NCI-H1417 treated with DMSO at 0.1 percent for 48 hours (cell line): Measurements from ENCODE around the gene MGAT2.
"Not testable (repeated sequence)": the region's sequence is repeated elsewhere in the genome, so short reads cannot be mapped to it uniquely, and the experiment has no call there.

Experiments used
- DNase-seq: peaks from one replicate; lab custom pipeline; 2025; lab: John Stamatoyannopoulos, UW

The MGAT2 gene

DNA sequence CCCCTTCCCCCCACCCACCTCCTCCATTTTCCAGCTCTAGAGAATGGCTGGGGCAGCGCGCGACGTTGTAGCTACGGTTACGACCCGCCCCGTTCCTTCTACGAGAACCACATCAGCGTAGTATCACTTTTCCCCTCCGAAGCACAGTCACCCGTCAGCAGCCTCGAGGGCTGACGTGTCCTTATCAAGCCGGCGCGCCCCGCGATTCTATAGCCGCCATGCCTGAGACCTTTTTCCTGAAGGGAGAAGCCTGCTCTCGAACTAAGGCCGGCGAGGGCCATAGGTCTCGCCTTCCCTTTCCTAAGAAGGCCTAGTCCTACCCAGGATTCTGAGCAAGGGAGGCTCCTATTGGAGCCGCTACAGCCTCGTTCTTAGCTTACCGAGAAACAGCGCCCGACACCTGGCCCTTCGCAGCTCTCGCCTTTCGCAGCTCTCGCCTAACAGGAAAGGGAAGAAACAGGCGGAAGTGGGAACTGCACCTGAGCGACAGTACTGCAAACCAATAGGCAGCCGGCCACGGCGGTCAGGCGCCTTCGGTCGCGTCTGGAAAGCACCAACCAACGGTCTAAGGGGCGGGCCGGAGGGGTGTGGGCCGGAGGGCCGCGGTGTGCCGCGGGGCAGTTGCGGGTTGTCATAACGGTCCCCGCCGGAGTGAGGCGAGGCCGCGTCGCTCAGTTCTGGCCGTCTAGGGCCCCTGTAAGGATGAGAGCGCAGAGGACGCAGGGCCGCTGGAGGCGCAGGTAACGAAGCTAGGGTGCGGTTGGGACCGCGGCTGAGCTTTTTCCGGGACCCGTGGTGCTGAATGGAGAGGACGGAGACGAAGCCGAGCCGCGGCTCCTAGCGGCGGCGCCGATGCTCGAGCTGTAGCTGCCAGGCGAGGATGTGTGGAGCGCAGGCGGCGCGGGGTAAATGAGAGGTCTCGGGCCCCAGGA lies at the start of gene MGAT2, which contains the start of gene RPL36AL:
Gene MGAT2 (plus strand): TSS at position 618 of the 932 bp plus-strand sequence. CDS start 470 bp downstream, outside the sequence.
Gene RPL36AL (minus strand): TSS at position 445 of the 932 bp plus-strand sequence. CDS start 1,522 bp downstream, outside the sequence.
- peak; percentile 94 for DNase-seq

GRCh38 chr14:49574038-49574437 lies 46.6 kb upstream of the MGAT2 start:
- DNase-seq = no peak

DNA sequence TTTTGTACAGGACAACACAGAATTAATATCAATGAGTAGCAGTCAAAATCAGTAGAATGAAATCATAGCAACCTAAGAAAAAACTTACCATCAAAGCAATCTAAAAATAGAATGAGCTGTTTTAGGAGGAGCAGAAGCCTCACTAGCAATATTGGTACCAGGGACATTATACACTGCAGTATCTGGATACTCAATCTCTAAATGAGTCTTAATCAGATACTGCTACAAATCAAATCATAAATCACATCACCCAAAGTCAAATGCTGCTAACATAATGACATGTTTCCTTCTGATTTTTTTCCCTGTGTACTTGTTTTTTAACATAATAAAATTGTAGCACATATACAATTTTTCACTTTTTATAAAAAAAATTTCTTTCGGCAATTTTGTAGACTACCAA lies 42.5 kb upstream of the MGAT2 start:
- DNase-seq = no peak

GRCh38 chr14:49579841-49580240 lies 40.8 kb upstream of the MGAT2 start:
- DNase-seq = no peak

- DNase-seq = no peak
Measured at GRCh38 chr14:49581209-49582112, 39.1 kb upstream of the MGAT2 start.

DNA sequence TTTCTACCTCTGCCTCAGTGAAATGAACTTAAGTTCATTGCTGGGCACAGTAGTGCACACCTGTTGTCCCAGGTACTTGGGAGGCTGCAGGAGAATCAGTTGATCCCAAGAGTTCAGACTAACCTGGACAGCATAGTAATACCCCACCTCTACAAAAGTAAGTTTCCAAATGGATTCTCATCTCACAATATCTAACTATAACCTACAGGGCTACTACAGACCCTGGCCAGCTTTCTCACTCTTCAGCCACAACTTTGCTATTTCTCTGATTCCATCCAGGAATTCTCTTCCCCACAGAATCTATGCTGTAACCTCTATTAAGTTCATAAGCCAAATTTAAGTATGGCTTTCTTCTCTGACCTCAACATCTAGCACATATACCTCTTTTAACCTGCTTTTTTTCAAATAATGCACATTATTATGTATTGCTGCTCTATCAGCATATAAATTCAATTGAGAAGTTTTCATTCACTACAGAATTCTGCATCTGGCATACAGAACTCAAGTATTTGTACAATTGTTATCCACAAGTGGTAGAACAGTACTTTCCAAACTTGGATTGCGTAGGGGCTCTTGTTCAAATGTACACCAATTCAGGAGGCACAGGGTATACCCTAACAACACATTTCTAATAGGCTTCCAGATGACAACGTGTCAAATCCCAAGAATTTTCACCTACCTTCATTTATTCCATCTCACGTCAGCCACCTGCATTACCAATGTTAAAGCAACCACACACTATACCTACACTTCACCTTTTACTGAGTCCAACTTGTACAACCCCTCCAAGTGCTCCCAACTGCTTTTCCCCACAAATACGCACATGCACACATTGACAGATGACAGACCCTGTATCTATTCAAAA lies 38.3 kb upstream of the MGAT2 start:
- DNase-seq = no peak

DNA sequence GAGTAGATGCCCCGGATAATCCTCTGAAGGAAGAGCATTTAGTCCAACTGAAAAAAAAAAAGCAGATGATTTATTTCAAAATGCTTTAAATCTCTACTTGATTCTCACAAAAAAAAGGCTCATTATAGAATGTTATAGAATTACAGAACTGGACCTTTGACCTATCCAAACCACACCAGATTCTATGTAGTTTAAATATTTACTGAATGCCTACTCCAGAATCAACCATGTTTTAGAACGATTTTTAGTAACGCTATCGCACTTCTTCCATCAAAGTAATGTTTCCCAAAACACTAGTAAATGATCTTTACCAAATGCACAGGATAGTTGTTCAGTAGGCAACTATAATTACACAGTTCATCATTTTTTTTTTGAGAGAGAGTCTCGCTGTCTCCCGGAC lies 37.0 kb upstream of the MGAT2 start:
- DNase-seq = no peak

DNA sequence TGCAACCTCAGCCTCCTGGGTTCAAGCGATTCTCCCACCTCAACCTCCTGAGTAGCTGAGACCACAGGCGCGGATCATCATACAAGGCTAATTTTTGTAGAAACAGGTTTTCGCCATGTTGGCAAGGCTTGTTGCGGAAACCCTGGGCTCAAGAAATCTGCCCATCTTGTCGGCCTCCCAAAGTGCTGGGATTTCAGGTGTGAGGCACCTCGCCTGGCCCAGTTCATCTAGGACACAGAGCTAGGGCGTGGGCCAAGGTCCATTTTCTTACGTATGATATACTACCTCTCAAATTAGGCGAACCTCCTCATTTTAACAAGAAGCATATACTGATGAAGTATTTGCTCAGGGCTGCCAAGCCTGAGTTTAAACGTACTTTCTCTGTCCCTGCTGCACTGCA lies 36.5 kb upstream of the MGAT2 start:
- no peak for DNase-seq

DNA sequence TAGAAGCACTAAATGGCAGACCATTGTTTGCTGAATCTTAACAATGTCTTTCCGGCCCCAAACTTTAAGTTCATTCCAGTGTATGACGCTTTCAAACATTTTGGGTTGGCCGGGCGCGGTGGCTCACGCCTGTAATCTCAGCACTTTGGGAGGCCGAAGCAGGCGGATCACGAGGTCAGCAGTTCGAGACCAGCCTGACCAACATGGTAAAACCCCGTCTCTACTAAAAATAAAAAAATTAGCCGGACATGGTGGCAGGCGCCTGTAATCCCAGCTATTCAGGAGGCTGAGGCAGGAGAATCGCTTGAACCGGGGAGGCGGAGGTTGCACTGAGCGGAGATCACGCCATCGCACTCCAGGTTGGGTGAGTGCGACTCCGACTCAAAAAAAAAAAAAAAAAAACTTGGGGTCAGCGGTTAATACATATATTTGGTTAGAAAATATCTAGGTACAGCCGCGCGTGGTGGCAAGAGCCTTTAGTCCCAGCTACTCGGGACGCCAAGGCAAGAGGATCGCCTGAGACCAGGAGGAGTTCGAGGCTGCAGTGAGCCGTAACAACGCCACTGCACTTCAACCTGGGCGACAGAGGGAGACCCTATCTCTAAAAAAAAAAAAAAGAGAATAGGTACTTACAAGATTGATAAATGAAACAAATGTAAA lies 35.5 kb upstream of the MGAT2 start:
- not testable (repeated sequence) for DNase-seq

DNA sequence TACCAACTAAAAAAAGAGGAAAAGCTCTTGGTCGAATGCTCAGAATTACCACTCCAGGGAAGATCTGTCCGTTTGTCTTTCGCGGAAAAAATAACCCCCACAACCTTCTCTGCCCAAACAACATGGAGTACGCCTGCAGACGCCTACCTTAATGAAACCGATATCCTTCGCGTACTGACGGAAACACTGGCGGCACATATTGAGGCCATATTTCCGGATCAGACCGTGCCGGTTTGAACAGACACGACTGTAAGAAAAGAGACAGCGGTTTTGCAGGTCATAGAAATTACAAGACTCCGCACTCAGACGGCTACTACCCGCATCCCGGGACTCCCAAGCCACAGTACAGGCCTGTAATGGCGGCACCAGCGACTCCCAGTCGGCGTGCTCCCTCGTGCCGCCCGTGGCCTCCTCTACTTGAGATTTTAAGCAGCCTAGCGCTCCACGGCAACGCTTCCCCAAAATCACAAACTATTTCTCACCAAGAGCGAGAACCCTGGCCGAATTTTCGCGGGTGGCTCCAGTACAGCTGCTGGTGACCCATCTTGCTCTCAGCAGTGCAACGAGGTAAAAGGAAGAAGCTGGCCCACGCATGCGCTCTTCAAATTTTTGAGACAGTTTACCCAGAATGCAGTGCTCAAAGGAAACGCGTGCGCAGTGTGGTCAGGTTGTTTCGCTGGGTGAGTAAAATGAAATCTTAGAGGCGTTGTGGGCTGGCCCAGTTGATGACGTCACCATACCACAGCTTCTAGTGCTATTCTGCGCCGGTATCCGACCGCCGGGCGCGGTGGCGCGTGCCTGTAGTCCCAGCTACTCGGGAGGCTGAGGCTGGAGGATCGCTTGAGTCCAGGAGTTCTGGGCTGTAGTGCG lies 34.6 kb upstream of the MGAT2 start, which contains the start of gene RPS29:
Gene RPS29 (minus strand): TSS at position 578 of the 870 bp plus-strand sequence. CDS start 34 bp downstream, at position 544.
- peak; percentile 99 for DNase-seq

DNA sequence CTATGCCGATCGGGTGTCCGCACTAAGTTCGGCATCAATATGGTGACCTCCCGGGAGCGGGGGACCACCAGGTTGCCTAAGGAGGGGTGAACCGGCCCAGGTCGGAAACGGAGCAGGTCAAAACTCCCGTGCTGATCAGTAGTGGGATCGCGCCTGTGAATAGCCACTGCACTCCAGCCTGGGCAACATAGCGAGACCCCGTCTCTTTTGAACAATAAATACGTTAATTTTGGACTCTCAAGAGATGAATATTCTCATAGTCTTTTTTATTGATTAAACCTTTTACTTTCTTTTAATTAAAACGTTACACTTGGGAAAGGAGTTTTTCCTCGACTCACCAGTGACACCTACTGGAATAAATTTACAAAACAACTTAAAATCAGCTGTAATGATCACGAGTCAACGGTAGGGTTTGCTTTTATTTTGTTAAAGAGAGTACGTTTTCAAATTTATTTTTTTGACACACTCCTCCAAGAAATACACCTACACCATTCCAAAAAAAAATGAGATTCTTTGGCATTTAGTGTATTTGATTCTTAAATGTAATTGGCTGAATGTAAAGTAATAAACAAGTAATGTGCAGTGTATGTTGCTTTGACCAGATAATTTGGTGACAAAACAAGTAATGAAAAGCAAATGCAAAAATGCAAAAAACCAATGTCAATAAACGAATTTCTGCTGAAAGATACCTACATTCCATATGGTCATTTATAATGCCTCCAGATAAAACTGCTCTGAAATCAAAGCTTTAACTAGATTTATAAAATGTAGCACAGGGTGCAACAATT lies 33.7 kb upstream of the MGAT2 start:
- peak; percentile 74 for DNase-seq

DNA sequence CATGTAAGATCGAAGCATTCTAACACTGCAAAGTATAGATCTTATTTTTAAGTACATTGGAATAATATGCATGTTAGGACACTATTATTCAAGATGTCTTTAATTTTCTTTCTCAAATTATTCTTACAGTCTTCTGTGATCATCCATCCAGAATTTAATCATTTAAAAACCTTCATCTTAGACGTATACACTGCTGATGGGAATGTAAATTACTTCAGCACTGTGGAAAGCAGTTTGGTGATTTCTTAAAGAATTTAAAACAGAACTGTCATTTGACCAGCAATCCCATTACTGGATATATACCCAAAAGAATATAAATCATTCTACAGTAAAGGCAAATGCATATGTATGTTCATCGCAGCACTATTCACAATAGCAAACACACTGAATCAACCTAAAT lies 31.2 kb upstream of the MGAT2 start:
- DNase-seq = no peak

DNA sequence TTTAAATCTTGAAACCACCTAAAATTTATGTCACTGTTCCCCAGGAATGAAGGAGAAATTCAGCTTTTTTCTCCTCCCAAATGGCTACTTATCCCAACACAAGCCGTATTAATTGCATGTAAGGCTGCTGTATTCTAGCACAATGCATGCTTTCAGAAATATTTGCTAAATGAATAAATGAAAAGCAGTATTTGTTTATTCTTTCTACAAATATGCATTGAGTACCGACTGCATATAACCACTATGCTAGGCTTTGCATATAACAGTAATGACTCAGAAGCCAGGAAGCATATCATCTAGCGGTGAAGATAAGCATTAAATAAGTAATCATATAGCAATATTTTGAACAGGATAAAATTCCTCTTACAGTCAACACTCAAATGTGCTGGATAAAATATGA lies 27.6 kb upstream of the MGAT2 start:
- DNase-seq = no peak

DNA sequence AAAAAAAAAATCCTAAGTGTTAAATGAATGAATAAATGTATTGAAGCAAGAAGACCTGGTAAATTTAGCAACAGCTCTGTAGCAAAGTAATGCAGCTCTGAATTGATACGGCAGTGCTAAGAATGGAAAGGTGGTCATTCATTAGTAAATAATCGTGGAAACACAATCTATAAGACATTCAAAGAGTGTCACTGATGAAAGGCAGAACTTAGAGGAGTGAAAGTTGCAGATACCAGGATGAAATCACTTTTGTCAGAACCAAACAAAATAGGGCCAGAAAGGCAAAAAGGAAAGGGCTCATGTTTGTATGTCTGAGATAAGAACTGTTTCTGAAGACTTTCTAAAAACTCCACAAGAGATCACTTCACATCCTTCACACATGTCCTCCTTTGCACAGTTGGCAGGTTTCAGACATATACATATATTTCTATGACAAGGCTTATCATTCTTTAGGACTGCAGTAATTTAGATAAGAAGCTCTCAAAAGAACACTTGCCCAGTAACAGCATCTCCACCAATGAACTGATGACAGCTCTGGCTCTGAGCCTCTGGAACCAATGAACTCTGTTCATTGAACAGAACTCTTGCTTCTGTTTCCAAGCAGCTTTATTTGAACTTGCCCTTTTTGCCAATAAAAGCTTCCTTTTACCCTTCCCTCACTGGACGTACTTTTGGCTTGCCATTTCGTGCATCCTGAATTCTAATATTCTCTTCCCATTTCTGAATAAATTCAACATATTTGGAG lies 26.1 kb upstream of the MGAT2 start:
- DNase-seq = no peak

- DNase-seq = peak; percentile 40
Measured at GRCh38 chr14:49598189-49598484, 22.5 kb upstream of the MGAT2 start.

GRCh38 chr14:49598485-49599300 lies 21.9 kb upstream of the MGAT2 start, which contains the start of gene LRR1:
LRR1 (plus strand) TSS chr14:49598940; CDS start chr14:49599021, 81 bp downstream.
- peak; percentile 73 for DNase-seq

GRCh38 chr14:49607583-49607982 lies 13.0 kb upstream of the MGAT2 start:
- no peak for DNase-seq

DNA sequence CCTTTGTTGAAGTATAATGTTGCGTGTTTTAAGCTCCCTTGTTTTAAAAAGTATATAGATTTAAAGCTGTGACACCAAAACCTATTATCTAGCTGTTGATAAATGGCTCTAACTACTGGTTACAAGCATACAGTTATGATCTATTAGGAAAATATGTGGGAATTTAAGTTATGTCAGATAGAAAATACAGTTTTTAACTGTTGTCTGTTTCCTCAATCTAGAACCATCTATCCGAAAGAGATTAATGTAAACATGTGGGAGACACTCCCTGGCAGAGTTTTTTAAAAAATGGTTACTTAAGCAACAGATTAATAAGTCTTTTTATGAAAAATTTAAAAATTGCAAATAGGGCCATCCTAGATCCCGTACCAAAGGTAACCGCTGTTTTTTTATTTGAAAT lies 8.3 kb upstream of the MGAT2 start:
- DNase-seq = no peak
